HG03135 (cell line): Measurements from ENCODE around the gene CTXN3.

Experiments used
- ATAC-seq: cut with Tn5 transposase; IDR thresholded peaks from one replicate; pipeline ENCODE4 v1.9.1; 2021; ENCODE audit warnings: mild to moderate bottlenecking, moderate library complexity; ENCODE audit not compliant: unreplicated experiment

The CTXN3 gene

DNA sequence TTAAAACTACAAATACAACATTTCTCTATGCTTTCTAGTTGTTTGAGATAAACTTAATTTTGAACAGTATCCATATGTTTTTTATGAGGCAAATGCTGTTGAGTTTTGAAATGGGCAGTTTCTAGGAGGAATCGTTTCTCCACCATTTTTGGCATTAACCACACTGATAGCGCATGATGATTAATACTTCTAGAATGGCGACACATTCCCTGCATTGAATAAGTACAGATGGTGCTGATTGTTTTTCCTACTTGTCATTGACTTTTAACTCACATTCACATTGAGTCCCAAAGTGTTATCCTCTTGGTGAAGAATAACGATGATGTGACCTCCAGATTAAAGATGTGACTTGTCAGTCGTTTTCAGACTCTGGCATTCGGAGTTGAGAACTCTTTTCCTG is 47.8 kb downstream of the CTXN3 start:
- ATAC-seq, result no peak

DNA sequence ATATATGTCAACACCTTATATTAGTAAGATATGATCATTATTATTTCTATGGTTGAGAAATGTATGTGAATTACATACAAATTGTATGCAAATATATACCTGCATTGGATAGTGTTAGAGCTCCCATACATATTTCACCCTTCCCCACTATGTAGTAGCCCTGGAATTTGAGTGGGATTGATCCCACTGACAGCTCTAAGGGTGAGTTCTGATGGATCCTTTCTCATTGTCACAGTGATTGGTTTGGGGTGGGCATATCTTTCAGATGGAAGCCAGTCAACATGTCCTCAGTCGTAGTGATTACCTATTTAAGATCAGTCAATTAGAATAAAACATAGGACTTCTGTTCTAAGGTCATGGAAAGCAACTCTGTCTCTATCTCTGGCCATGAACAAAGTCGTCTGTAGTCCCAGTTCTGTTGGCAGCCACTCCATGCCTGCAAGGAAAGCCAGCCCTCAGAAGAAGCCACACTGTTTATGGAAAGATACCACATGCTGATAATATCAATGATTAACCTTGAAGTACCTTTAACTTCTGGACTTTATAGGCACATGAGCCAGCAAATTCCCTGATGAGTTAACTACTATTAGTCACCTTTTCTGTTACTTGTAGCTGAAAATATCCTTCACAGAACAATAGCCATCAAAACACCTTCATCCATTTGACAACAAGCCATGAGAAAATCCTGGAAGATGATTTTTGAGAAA is 49.2 kb downstream of the CTXN3 start:
- ATAC-seq, result no peak

DNA sequence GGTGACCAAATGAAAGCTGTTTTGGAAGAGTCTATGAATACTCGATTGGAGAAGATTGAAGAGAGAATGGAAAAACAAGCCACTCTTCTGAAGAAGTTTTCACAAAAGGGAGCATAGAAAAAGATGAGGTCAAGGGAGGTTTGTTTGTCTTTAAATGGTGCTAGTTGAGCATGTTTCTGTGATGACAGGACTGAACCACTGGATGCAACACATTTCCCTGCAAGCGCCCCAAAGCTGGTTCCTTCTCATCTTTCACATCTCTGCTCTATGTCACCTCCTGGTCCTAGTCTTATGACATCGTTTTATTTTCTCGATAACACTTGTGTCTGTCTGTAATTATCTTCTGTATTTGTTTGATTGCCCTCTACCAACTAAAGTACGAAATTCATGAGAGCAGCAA is 50.5 kb downstream of the CTXN3 start:
- no peak for ATAC-seq

DNA sequence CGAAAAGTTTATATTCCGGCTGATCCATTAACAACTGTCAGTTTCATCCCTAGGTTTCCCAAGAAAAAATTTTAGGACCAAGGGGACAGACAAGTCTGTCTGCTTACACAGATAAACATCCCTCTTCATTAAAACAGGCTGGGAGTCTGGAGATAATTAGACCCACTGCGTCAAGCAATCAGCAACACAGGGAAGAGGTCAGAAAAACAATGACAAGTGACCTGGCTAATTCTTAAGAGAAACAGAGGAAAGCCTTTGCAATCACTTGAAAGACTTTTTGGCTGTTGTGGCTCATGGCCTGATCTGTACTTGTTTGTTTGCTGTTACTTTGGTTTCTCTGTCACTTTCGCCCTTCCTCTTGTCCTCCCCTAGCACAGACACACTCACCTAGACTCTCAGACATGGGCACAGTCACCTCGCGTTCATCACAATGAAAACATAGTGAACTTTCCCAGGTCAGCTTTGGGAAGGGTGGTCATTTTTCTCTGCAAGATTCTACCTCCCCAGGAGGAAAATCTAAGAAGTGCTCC is 51.4 kb downstream of the CTXN3 start:
- ATAC-seq, result no peak

DNA sequence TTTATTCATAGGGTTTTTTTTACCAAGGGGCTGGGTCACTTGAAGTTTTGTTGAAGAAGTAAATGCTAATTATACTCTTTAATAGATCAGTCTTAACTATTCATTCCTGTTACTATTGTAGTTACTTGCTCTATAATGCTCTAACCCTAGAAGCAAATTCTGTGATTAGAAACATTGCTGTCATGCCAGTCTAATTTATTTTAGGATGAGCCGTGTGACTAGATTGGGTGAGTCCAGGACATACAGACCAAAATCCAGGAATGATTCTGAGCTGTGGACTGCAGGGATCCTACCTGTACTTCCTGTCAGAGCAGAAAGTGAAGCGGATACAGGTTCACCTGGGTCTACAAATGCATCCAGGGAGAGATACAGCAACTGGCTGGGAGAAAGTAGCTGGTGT is 53.6 kb downstream of the CTXN3 start:
- ATAC-seq, result no peak

DNA sequence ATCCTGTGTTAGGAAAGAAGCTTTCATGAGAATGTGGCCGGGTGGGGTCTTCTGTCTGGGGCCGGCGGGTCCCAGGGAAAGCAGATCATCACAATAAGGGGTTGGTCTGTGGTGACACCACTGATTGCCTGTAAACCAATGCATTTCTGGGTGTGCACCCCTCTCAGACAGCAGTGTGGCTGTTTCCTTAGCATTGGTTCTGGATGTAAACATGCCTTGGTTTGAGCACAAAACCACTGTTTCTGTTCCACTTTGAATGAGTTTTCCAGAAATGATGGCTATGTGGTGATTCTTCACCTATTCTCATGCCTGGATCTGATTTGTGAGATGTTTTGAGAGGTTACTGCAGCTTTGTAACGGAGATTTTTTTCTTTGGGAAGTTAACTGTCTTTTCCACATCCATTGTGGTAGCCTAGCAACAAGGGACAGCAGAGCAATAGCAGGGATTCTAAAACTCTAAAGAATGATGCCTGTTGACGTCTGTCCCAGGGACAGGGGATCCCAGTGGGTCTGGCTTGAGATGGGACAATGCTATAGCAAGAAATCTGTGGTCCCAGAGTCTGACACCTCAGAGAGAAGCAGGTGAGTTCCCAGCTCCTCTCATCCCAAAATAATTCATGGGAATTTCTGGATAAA is 54.2 kb downstream of the CTXN3 start, which contains the start of gene CCDC192:
Gene CCDC192, plus strand, starts transcription at position 466 of the 636 bp plus-strand sequence. Its CDS starts 55 bp downstream, at position 521.
- no peak for ATAC-seq

DNA sequence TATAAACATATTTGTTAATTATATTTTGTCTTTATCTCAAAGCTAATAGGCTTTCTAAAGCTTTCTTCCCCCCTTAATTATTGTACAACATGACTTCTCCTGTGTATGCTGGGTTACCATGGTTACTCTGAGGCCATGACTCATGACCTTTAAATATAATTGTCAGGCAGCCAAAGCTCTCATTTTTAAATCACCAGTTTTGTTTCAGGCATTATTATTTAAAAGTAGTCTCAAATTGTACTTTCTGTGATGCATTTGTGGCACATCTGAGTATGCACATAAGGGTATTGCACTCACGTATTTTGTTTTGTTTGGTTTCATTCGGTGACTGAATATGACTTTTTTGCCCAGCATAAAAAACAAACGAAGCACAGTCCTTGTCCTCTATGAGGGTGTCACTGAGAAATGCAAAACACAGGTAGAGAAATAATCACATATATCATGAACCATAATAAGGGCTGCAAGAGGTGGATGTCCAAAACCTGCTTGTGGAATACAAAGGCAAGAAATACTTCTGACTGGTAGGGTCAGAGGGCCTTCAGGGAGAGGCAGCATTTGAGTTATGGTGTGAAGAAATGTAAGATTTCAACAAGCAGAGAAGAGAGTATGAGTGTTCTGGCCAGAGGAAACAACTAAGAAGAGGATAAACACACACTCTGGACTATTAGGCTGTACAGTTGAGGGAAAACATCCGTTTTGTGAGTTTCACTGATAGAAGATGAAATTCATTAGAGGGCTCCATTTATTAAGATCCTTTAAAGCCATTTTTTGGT is 56.4 kb downstream of the CTXN3 start:
- no peak for ATAC-seq

DNA sequence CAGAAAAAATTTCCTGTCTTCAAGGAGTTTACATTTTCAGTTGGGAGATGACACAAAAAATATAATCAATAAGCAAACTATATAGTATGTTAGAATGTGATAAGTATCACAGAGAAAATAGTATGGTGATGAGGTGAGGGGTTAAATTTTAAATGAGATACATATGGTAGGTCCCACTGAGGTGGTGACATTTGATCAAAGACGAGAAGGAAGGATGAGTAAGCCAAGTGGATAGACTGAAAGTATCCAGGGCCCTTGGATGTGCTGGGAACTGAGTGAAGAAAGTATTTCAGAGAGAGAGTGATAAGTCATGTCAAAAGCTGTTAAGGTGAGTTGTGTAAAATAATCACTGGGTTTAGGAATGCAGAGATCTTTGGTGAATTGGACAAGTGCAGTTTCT is 57.8 kb downstream of the CTXN3 start:
- no peak for ATAC-seq

DNA sequence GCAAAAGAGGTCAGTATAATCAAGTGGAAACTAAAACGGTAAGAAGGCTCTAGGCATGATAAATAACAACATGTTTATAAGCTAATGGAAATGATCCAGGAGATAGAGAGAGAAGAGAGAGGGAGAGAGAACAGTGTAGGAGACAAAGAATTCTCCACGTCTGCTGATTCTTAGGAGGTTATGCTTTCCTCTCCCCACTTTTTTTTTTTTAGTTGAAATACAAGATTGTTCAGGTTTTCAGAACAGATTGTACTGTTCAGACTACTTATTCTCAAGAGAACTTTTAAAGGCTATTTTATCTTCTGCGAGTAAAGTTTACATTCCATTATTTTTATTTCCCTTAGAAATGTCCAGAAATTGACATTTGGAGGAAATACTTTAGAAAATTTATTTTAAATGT is 58.3 kb downstream of the CTXN3 start:
- ATAC-seq, result no peak
